Gastrocnemius medialis (tissue), 4 donors: ENCODE measurements around the gene FAM171A1.

Experiments
- CTCF ChIP-seq, 5 experiments: fragments of 450-650 bp in 3 of 5; fragments of 200-600 bp in 2 of 5; sonication (generic) in 2 of 5; IDR thresholded peaks in 4 of 5; conservative IDR thresholded peaks in 1 of 5; 1 replicate in 4 of 5; 2 replicates in 1 of 5; pipeline ENCODE4 v1.5.1; 2016 to 2019; ENCODE audit warnings: antibody characterized with exemption in 5 of 5, mild to moderate bottlenecking in 3 of 5, moderate library complexity in 3 of 5
- POLR2A ChIP-seq, 2 donors: fragments of 450-650 bp; IDR thresholded peaks; one replicate each; pipeline ENCODE4 v1.6.1; 2017; ENCODE audit warnings: antibody characterized with exemption in 2 of 2, mild to moderate bottlenecking in 2 of 2, moderate library complexity in 2 of 2

GRCh38 chr10:15342970-15343369 lies 28.1 kb downstream of the FAM171A1 start:
- no peak for TF ChIP-seq POLR2A (IDR thresholded peaks at IDR 0.05)
- TF ChIP-seq CTCF (IDR thresholded peaks at IDR 0.05 in 4 of 5, conservative IDR thresholded peaks at IDR 0.05 in 1 of 5) = no peak
